HG03159 (cell line): Measurements from ENCODE around the gene PLA2G2F.
"Not testable (repeated sequence)": the region's sequence is repeated elsewhere in the genome, so short reads cannot be mapped to it uniquely, and the experiment has no call there.

ENCODE experiments used
- ATAC-seq: cut with Tn5 transposase; IDR thresholded peaks from one replicate; pipeline ENCODE4 v1.9.1; 2021; ENCODE audit warnings: mild to moderate bottlenecking, moderate library complexity; ENCODE audit not compliant: unreplicated experiment

Gene PLA2G2F

DNA sequence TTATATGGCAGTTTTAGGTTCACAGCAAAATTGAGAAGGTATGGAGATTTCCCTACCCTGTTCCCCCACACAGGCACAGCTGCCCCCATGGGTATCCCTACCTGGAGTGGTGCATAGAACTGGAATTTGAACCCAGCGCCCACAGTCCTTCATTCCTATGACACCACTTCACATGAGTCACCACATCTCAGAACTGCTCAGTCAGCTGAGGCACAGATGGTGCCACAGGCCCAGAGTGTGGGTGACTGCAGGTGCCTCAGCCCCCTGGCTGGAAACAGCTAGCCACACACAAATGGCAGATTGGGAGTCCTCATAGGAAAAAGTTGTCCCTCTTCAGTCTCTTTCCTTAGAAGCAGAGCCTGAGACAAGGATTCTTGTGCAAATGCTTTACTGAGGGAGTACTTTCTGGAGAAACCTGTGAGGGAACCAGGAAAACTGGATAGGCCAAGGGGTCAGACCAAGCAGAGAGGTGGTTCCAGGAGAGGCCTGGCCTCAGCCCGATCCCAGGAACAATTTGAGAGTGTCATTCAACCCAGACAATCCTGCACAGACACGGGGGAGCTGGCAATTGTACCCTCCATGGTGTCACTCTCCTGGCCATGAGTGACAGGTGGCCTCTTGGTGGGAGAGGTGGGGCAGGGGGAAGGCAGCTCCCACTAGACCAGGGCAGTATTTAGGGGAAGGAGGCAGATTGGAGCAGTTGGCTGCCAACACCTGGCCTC, 26.7 kb upstream of the PLA2G2F start:
- ATAC-seq = no peak

- no peak for ATAC-seq
Observed at GRCh38 chr1:20114021-20114648, 25.0 kb upstream of the PLA2G2F start.

DNA sequence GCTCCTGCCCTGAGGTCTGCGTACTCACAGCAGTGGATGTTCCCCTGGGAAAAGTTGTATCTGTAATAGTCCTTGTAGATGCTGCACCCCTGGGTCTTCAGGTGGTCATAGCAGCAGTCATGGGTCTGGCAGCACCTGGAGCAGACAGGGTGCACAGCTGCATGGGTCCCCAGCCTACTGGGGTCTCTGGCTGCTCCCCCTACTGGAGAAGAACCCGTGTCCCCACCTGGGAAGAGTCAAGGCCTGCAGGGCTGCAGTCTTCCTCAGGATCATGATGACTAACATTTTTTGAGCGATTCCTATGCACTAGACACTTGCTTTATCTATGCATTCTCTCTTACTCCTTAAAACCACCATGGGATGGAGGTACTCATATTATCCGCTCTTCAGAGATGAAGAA, 23.6 kb upstream of the PLA2G2F start:
- ATAC-seq = no peak

- no peak for ATAC-seq
Observed at GRCh38 chr1:20115916-20116315, 23.2 kb upstream of the PLA2G2F start.

- ATAC-seq = no peak
Observed at GRCh38 chr1:20117236-20117635, 21.9 kb upstream of the PLA2G2F start.

- no peak for ATAC-seq
Observed at GRCh38 chr1:20119347-20119746, 19.8 kb upstream of the PLA2G2F start, which contains the start of gene PLA2G2D. Gene PLA2G2D (minus strand): TSS chr1:20119536. CDS start chr1:20119498, 38 bp downstream.

GRCh38 chr1:20120796-20121195, 18.3 kb upstream of the PLA2G2F start:
- ATAC-seq = no peak

GRCh38 chr1:20123722-20124455, 15.2 kb upstream of the PLA2G2F start:
- no peak for ATAC-seq

GRCh38 chr1:20124456-20125057, 14.6 kb upstream of the PLA2G2F start:
- no peak for ATAC-seq

DNA sequence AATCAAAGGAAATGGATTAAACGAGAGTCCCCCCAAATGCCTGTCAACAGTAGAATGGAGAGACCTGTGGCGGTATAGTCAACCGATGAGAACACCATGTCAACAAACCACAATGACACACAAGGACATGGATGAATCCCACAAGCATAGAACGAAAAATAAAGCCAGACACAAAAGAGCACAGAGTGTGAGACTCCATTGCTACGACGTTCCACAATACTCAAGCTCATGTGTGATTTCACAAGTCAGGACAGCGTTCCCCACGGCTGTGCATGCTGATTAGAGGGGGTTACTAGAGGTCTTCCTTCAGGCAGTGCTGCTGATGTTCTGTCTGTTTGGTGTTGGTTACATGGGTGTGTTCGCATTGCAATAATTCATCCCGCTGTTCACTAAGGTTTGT, 14.0 kb upstream of the PLA2G2F start:
- ATAC-seq = no peak

GRCh38 chr1:20126041-20126805, 12.9 kb upstream of the PLA2G2F start:
- no peak for ATAC-seq

GRCh38 chr1:20126806-20127440, 12.2 kb upstream of the PLA2G2F start:
- ATAC-seq = no peak

DNA sequence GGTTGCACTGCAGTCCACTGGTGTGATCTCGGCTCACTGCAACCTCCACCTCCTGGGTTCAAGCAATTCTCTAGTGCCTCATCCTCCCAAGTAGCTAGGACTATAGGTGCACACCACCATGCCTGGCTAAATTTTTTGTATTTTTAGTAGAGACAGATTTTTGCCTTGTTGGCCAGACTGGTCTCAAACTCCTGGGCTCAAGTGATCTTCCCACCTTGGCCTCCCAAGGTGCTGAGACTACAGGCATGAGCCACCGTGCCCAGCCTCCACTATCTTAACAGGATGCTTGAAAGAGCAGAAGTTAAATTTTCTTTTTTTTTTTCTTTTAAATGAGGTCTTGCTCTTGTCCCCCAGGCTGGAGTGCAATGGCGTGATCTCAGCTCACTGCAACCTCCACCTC, 8.6 kb upstream of the PLA2G2F start:
- not testable (repeated sequence) for ATAC-seq

- ATAC-seq = no peak
Observed at GRCh38 chr1:20134995-20135394, 4.1 kb upstream of the PLA2G2F start.

DNA sequence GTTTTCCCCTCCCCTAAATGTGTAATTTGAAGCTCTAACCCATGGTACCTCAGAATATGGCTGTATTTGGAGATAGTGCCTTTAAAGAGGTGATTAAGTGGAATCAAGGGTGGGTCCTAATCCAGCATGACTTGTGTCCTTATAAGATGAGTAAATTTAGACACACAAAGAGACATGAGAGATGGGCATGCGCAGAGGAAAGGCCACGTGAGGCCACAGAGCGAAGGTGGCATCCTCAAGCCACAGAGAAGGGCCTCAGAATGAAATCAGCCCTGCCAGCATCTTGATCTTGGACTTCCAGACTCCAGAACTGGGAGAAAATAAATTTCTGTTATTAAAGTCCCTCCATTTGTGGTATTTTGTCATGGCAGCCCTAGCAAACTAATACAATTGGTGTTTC, 2.9 kb upstream of the PLA2G2F start:
- ATAC-seq = no peak

DNA sequence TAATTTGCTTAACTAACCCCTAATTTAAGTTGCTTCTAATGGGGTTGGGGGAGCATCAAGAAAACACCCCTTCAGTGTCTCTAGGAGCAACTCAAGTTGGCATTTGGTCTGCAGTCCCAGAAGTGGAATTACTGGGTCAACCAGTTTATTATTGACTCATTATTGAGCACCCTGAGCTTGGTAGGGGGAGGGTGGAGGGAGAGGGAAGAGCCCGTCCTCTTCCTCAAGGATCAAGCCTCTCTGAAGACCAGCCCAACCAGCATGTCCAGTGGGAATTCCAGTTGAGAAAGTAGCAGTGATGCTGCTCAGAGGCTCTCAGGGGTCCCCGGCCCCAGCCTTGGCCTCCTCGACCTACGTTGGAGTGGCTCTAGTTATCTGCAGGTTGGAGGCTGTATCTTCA, 2.1 kb upstream of the PLA2G2F start:
- no peak for ATAC-seq

DNA sequence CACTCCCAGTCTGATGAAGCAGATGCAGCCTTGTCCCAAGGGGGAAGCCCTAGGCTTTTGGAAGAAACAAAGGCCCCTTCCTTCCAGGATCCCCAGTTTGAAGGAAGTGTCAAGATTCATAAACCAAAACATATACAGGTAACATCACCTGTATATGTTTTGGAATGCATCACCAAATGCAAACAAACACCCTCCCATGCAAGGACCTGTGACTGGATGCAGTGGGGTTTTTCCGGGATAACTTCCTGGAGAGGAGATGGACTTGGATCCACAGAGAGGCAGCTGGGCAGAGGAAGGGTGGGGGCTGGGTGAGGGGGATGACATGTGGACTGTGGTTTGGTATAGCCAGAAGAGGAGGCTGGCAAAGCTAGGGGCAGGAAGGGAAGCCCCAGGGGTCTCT, 1.5 kb upstream of the PLA2G2F start:
- no peak for ATAC-seq

GRCh38 chr1:20138346-20138745, 777 bp upstream of the PLA2G2F start:
- ATAC-seq = no peak

DNA sequence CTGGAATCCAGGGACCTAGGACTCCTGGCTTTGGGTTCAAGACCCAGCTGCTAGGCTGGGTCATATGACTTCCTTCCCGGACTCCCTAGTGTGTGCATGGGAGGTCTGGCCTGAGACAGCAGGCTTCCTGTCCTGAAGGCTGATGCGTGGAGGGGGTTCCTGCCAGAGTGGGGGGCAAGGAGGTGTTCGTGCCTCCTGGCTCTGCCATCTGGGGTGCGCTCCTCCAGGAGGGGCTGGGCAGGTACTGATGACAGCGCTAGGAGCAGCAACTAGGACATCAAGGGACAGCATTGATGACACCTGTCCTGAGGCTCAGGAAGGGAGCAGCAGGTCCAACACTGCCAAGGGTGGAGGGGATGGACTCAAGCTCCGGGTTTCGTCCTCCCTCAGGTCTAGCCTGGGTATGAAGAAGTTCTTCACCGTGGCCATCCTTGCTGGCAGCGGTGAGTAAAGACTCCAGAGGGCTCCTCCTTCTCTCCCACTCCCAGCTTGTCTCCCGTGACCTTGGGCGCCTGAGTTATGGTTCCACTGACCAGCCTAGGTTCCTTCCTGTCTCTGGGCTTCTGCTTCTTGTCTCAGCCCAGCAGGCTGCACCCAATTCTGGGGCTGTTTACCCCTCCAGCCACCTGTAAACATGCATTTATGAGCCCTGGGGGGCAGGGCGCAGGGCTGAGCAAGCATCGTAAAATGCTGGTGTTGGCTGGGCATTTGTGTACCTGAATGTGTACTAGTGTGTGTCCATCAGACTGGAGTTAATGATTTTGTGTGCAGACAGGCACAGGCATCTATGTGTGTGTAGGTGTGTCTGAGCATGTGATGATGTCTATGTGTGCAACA, 871 bp downstream of the PLA2G2F start:
- no peak for ATAC-seq
